GM12875 (cell line): ENCODE data around the gene PSMD13.
"Not testable (repeated sequence)": the region's sequence is repeated elsewhere in the genome, so short reads cannot be mapped to it uniquely, and the experiment has no call there.

ENCODE experiments used
- H3K4me3 ChIP-seq: one replicate; pipeline ENCODE4 v1.5.1; 2011; ENCODE audit warnings: low read depth, low read length, control low read depth
- TF ChIP-seq, protein P1 (sequence below): IDR thresholded peaks from 2 replicates; pipeline ENCODE4 v1.5.1; 2011; ENCODE audit warnings: low read depth, mild to moderate bottlenecking, control low read depth, inconsistent platforms, low read length, moderate library complexity, borderline replicate concordance; ENCODE audit not compliant: insufficient read depth

The PSMD13 gene

DNA sequence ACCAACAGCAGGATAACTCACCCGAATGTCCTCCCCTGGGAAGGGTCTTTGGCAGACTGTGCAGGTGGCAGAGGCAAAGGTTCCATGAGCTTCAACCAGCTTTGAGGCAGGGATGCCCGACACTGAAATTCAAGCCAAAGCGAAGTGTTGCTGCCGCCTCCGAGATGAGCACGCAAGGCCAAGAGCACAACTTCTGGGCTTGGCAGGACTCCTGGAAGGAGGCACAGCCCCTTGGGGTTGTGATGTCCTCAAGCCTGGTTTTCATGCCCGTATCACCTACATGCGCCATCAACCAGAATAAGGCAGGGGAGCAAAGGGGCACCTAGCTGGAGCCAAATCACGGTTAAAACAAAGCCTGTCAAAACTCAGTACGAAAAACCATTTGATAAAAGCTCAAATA, 6.3 kb upstream of the PSMD13 start:
- TF ChIP-seq, protein P1, sequence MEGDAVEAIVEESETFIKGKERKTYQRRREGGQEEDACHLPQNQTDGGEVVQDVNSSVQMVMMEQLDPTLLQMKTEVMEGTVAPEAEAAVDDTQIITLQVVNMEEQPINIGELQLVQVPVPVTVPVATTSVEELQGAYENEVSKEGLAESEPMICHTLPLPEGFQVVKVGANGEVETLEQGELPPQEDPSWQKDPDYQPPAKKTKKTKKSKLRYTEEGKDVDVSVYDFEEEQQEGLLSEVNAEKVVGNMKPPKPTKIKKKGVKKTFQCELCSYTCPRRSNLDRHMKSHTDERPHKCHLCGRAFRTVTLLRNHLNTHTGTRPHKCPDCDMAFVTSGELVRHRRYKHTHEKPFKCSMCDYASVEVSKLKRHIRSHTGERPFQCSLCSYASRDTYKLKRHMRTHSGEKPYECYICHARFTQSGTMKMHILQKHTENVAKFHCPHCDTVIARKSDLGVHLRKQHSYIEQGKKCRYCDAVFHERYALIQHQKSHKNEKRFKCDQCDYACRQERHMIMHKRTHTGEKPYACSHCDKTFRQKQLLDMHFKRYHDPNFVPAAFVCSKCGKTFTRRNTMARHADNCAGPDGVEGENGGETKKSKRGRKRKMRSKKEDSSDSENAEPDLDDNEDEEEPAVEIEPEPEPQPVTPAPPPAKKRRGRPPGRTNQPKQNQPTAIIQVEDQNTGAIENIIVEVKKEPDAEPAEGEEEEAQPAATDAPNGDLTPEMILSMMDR, result no peak
- no peak overlapping the region for H3K4me3 ChIP-seq

- H3K4me3 ChIP-seq, result no peak overlapping the region
- TF ChIP-seq, protein P1, result no peak
Observed at GRCh38 chr11:232783-233565, 3.8 kb upstream of the PSMD13 start.

DNA sequence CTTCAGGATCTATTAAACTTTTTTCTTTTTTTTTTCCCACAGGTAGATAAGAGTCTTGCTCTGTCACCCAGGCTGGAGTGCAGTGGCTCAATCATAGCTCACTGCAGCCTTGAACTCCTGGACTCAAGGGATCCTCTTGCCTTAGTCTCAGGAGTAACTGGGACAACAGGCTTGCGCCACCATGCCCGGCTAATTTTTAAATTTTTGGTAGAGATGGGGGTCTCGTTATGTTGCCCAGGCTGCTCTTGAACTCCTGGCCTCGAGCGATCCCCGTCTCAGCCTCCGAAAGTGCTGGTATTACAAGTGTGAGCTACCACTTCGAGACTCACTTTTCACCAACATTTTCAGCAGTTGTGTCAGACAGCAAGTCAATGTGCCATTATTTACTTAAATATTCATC, 1.6 kb upstream of the PSMD13 start:
- TF ChIP-seq, protein P1, result no peak
- H3K4me3 ChIP-seq, result peak overlapping the region; percentile 85

GRCh38 chr11:235609-235996, 1.2 kb upstream of the PSMD13 start:
- TF ChIP-seq, protein P1, result no peak
- peak overlapping the region; percentile 85 for H3K4me3 ChIP-seq

GRCh38 chr11:235997-236773, 591 bp upstream of the PSMD13 start, which contains the start of gene SIRT3:
SIRT3 (minus strand) TSS chr11:236342; CDS start chr11:236328, 14 bp downstream.
- peak within 1 kb of the TSS; percentile 85 for H3K4me3 ChIP-seq
- TF ChIP-seq, protein P1, result no peak

DNA sequence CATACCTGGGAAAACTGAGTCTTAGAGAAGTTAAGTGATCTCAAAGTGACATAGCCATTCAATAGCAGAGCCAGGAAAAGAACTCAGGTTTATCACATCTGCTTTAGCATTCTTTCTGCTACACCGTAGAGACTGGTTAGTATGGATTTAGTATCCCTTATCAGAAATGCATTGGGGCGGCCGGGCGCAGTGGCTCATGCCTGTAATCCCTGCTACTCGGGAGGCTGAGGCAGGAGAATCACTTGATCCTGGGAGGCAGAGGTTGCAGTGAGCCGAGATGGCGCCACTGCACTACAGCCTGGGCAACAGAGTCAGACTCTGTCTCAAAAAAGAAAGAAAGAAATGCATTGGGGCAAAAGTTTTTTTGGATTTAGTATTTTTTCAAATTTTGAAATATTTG, 1.6 kb downstream of the PSMD13 start:
- not testable (repeated sequence) for H3K4me3 ChIP-seq

DNA sequence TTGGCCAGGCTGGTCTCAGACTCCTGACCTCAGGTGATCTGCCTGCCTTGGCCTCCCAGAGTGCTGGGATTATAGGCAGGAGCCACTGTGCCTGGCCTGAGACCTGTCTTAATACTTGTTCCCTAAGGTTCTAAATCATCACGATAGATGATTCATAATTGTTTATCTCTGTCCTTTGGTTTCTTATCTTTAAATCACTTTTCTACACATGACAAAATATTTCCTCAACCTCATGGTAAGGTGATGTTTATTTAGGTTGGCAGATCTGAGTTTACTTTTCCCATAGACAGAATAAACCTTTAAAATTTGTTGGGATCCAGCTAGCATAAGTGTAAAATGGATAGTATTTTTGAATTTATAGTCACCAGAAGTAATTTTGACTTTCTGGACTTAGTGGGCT, 3.5 kb downstream of the PSMD13 start:
- TF ChIP-seq, protein P1, result no peak
- H3K4me3 ChIP-seq, result no peak overlapping the region
